GM19395 (cell line): Measurements from ENCODE around the gene CSTB.

Experiments used
- ATAC-seq: cut with Tn5 transposase; IDR thresholded peaks from one replicate; pipeline ENCODE4 v1.9.1; 2021; ENCODE audit warnings: mild to moderate bottlenecking, moderate library complexity; ENCODE audit not compliant: unreplicated experiment

CSTB gene

DNA sequence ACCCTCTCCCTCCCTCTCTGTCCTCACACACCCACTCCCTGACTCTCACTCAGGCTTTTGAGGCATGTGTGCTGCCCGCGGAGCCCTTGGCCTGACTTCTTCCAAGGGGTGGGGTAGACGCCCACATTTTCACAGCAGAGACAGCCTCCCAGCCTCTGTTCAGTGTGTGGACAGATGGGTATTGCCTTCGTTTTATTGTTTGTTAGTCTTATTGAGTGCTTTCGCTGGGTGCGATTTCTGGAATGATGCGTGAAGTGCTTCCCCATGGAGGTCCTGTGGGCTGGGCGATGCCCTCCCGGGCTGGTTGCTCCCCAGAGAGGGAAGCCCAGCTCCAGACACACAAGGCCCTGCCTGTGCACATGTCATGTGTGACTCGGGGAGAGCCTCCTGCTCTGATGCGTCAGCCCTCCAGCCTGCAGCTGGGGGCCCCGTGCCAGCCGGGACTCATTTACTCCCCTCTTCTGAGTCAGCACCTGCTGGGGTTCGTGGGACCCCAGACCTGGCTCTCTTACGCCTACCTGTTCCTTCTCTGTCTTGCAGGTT, 42.5 kb downstream of the CSTB start:
- no peak for ATAC-seq

DNA sequence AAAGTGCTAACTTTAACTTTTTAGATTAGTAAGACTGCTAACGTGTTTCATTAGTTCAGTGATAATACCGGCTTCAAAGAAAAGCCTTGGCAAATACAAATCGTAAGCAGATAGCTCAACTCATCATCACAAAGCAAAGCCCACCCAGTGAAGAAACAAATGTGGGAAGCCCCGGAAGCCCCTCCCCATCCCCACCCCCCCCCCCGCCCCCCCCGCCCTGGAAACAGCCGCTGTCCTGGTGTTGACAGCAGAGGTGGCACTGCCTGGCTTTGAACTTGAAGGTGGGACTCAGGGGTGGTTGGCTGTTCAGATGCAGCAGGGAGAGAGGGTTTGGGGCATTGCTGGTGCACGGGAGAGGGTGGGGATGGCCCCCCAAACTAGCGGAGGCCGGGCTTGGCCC, 43.0 kb downstream of the CSTB start:
- no peak for ATAC-seq

DNA sequence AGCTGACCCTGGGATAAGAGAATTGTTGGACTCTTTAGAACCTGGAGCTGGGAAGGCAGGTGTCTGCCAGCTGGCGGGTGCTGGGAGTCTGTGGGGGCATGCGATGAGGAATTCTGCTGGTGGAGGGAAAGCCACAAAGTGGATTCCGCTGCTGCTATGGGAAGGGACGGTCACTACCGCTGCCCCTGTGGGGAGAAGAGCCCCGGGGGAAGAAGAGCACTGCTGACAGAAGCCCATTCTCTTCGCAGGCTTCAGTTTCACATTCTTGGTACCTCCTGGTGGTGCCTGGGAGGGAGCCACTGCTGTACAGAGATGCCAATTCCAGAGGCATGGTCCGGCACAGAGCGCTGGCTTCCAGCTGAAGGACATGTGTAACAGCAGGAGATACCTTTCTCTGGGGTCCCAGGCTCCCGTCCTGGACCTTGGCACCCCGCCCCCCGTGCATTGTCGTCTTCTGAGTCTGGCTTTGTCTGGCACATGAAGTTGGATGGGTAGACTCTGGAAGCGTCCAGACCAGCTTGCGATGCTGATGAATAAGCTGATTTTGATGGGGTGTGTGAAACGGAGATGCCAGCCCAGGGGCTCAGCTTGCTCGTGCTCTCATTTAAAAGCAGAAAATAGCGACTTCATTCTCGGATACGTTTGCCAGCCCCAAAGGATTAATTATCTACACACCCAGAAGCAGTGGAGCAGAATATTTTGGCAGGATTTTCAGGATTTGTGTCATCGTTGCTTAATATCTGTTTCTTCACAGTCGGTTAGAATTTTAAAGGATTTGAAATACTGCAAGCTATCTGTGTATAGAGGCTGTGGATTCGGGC, 44.0 kb downstream of the CSTB start:
- no peak for ATAC-seq

DNA sequence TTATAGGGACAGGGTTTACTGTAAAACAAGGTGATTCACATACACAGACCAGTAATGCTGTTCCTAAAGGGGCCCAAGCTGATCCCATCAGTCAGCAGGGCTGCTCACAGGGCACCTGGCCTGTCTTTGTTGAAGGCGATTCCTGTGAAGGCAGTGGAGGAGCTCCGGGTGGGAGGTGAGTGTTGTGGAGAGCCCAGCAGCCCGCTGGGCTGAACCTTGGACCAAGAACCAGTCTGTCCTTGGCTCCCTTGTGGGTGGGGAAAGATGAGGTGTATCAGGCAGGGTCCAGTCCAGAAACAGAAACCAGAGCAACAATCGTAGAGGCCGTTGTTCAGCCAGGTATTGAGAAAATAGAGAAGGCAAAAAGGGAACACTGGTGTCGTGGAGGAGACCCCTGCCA, 44.6 kb downstream of the CSTB start:
- no peak for ATAC-seq

DNA sequence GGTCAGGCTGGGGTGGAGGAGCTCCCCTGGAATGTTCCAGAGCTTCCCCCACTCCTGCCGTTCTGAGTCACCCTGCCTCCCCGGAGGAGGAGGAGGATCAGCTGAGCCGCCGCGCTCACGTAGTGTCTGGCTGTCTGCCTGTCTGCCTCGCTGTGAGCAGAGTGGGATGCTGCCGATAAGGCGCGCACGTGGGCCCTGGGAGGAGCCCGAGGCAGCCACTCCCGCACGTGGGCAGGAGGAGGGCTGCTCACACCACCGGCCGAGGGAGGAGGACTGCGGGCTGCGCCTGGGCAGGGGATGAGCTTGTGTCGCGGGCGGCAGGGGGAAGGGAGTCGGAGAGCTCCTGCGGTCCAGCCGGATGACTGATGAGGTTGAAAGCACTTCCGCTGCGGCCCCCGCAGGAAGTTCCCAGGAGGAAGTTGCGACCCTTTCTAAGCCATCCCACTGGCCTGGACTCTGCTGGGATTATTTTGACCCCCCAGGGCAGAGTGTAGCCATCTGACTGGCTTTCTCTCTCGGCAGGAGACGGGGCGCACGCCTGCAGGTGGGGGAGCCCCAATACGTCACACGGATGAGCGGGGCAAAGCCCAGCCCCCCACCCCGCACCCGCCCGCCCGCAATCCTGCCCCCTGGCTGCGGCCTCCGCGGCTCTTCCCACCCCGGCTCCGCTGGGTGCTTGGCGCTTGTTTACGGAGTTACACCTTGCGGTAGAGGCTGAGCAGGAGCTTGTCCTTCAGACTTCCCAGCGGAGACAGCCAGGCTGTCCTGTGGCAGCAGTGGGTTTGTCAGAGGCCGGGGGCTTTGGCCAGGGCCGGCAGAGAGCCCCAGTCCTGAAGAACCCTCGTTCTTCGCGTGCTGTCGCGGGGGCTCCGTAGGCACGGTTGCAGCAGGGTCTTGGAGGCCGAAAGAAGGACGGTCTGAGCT, 47.4 kb downstream of the CSTB start:
- peak; percentile 77 for ATAC-seq

DNA sequence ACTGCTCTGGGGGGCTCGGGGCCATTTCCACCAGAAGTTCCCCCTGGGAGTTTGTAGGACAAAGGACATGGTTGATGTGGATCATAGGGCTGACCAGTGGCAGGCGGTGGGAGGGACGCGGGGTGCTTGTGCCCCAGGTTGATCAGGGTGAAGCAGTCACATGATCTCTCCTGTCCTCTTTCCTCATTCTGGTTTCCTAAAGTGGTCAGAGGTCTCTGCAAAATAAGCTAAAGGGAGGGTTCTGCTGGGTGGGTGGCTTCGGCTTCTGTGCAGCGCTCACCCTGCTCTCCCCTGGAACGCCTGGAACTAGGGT, 48.0 kb downstream of the CSTB start:
- ATAC-seq = peak; percentile 15

DNA sequence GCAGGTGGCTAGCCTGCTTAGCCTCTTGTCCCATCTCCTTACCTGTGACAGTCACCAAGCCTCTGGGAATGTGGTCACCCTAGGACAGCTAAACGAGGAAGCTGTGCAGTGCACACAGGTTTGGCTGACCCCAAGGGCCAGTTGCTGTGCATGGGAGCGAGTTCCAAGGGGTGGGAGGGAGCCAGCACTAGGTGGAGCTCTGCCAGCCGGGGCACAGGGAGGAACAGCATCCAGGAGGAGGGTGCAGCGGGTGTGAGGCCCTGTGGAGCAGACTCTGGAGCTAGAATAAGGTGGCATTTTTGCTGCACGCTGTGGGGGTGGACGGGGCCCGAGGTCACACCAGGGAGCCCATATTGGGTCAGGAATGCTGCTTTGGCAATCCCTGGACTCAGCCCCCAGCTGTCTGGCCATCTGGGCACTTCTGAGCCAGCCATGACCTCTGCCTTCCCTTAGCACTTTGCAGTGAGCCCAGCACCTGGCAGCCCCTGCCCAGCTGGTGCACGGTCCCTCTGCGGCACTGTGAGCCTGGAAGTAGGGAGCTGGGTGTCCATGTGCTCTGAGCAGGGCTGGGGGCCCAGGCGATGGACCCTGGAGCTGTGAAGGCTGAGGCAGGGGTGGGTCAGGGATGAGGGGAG, 48.5 kb downstream of the CSTB start:
- no peak for ATAC-seq

DNA sequence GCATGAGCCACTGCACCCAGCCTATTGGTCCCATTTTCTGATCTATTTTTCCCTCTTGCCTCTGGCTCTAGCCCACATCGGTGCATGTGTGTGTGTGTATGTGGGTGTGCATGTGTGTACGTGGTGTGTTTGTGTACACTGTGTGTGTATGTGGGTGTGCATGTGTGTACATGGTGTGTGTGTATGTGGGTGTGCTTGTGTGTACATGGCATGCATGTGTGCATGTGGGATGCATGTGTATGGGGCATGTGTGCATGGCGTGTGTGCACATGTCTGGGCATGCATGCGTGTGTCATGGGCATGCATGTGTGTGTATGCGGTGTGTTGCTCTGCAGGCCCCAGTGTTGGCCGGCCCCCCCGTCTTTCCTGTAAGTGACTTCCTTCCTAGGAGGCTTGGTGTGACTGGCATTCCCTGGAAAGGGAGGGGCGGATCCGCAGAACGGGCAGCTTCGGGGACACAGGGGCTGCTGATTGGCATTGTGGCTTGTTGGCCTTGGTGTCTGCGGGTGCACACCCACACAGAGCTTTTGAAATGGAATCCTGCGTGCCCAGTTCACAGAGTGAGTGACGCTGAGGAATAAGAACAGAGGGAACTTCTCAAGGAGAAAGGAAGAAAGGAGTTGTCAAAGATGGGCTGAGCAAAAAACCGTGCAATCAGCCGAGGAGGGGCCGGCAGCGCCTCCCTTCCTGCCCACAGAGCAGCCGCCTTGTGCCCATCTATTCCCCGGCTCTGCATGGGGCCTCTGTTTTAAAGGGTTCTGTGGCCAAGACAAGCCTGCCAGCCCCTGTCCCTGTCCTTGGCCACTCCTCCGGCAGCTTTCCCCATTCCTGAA, 49.2 kb downstream of the CSTB start:
- no peak for ATAC-seq
